Osteoblast (primary cell): ENCODE measurements around the gene CAMK2A. TPM values are rescaled to one million over a fixed set of nuclear protein-coding genes. Genes with fewer than 3 reads are reported as not detected.

Experiments used
- DNase-seq: peaks from one replicate; pipeline ENCODE4 v3.0.0; 2011; ENCODE audit warnings: low spot score, mixed read lengths; ENCODE audit not compliant: insufficient read length; ENCODE audit errors: missing footprints
- H2AFZ ChIP-seq: 2 replicates; pipeline ENCODE4 v1.6.0; 2011; ENCODE audit warnings: mild to moderate bottlenecking, low read length
- H3K27ac ChIP-seq: 2 replicates; pipeline ENCODE4 v1.5.1; 2011; ENCODE audit warnings: mild to moderate bottlenecking, low read depth, low read length, moderate library complexity
- H3K27me3 ChIP-seq: 2 replicates; pipeline ENCODE4 v1.6.0; 2012; ENCODE audit warnings: mild to moderate bottlenecking, control low read depth, inconsistent platforms, low read length, moderate library complexity; ENCODE audit not compliant: insufficient read depth
- H3K36me3 ChIP-seq: 2 replicates; pipeline ENCODE4 v1.5.1; 2011; ENCODE audit warnings: mild to moderate bottlenecking, low read length, control low read depth, moderate library complexity; ENCODE audit not compliant: insufficient read depth
- H3K4me1 ChIP-seq: 2 replicates; pipeline ENCODE4 v1.5.1; 2011; ENCODE audit warnings: mild to moderate bottlenecking, low read length, control low read depth, moderate library complexity; ENCODE audit not compliant: insufficient read depth
- H3K4me2 ChIP-seq: 2 replicates; pipeline ENCODE4 v1.6.0; 2011; ENCODE audit warnings: mild to moderate bottlenecking, low read length; ENCODE audit not compliant: insufficient read depth
- H3K4me3 ChIP-seq: fragments of 200-600 bp; sonication (generic); 3 replicates; pipeline ENCODE4 v1.5.1; 2012; ENCODE audit warnings: mild to moderate bottlenecking, low read length, inconsistent platforms; ENCODE audit not compliant: insufficient read depth
- H3K79me2 ChIP-seq: 2 replicates; pipeline ENCODE4 v1.6.0; 2012; ENCODE audit warnings: mild to moderate bottlenecking, low read length, control low read depth, inconsistent platforms; ENCODE audit not compliant: insufficient read depth
- H3K9me3 ChIP-seq: 2 replicates; pipeline ENCODE4 v1.5.1; 2011; ENCODE audit warnings: low read depth, low read length, control low read depth
- H4K20me1 ChIP-seq: 2 replicates; pipeline ENCODE4 v1.6.0; 2012; ENCODE audit warnings: mild to moderate bottlenecking, low read length, control low read depth; ENCODE audit not compliant: insufficient read depth
- CTCF ChIP-seq: IDR thresholded peaks from 2 replicates; pipeline ENCODE4 v1.5.1; 2011; ENCODE audit warnings: mild to moderate bottlenecking, low read depth, low read length, moderate library complexity; ENCODE audit errors: extremely low read depth
- total RNA-seq: library from RNA; depleted of rRNA; stranded (reverse); fragments of >200 nt; gene quantifications from 2 replicates; pipeline ENCODE4 v1.2.3, GENCODE V29; 2012

Gene CAMK2A
- total RNA-seq, 1 donor: 0.36 TPM

DNA sequence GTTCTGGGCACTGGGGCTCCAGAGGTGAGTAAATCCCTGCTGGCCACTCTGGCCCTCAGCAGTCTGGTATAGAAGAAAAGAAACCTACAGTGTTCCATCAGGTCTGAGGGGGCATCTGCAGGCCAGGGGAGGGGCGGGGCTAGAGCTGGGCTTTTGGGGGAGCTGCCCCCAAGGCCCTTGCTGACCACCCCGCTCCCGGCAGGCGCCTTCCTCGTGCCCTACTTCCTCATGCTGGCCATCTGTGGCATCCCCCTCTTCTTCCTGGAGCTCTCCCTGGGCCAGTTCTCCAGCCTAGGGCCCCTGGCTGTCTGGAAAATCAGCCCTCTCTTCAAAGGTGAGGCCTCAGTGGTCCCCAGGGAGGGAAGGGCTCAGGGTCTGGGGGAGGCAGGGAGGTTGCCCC, 93.1 kb downstream of the CAMK2A start:
- TF ChIP-seq CTCF: no peak
- H3K36me3 ChIP-seq: no peaks in the 10 kb centered on the region
- H3K4me3 ChIP-seq: no peak overlapping the region
- no peaks in the 10 kb centered on the region for H3K4me1 ChIP-seq
- no peak overlapping the region for H3K27ac ChIP-seq
- H4K20me1 ChIP-seq: no peaks in the 10 kb centered on the region
- no peak overlapping the region for H3K4me2 ChIP-seq
- H3K27me3 ChIP-seq: peaks cover 28% of the 10 kb centered on the region
- no peak overlapping the region for H2AFZ ChIP-seq
- H3K9me3 ChIP-seq: no peaks in the 10 kb centered on the region
- H3K79me2 ChIP-seq: no peaks in the 10 kb centered on the region
- DNase-seq: no peak

GRCh38 chr5:150195736-150196485, 93.7 kb downstream of the CAMK2A start:
- Histone ChIP-seq H3K27ac (no peak overlapping the region), H3K9me3 (no peaks in the 10 kb centered on the region), H3K4me1 (no peaks in the 10 kb centered on the region), H3K4me3 (no peak overlapping the region), H3K4me2 (no peak overlapping the region), H3K79me2 (no peaks in the 10 kb centered on the region), H2AFZ (no peak overlapping the region), H3K27me3 (peaks cover 31% of the 10 kb centered on the region), H3K36me3 (no peaks in the 10 kb centered on the region), H4K20me1 (no peaks in the 10 kb centered on the region)
- DNase-seq: no peak
- no peak for TF ChIP-seq CTCF

GRCh38 chr5:150192462-150192861, 97.1 kb downstream of the CAMK2A start:
- Histone ChIP-seq H2AFZ (no peak overlapping the region), H3K4me1 (no peaks in the 10 kb centered on the region), H3K27me3 (peaks cover 50% of the 10 kb centered on the region), H3K27ac (no peak overlapping the region), H3K9me3 (no peaks in the 10 kb centered on the region), H4K20me1 (no peaks in the 10 kb centered on the region), H3K79me2 (no peaks in the 10 kb centered on the region), H3K4me3 (no peak overlapping the region), H3K36me3 (no peaks in the 10 kb centered on the region), H3K4me2 (no peak overlapping the region)
- DNase-seq: no peak
- no peak for TF ChIP-seq CTCF

DNA sequence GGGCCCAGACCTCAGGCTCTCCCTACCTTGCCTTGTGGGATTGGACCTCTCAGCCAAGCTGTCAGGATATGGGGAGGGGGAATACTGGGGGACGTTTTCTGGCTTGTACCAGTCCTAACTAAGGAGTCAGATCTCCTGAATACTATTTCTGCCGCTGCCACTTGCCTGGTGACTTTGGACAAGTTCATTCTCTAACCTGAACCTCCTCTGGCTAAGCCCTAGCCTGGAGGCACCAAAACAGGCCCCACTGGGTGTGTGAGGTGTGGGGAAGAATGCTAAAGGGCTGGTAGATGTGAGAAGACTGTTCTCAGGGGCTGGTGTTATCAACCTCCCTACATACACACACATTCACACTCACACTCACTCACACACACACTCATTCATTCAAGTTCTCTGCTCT, 98.6 kb downstream of the CAMK2A start:
- H3K9me3 ChIP-seq: no peaks in the 10 kb centered on the region
- DNase-seq: no peak
- H3K4me1 ChIP-seq: no peaks in the 10 kb centered on the region
- peaks cover 52% of the 10 kb centered on the region for H3K27me3 ChIP-seq
- H3K36me3 ChIP-seq: no peaks in the 10 kb centered on the region
- no peak for TF ChIP-seq CTCF
- H2AFZ ChIP-seq: no peak overlapping the region
- no peaks in the 10 kb centered on the region for H3K79me2 ChIP-seq
- no peak overlapping the region for H3K4me3 ChIP-seq
- H3K27ac ChIP-seq: no peak overlapping the region
- H3K4me2 ChIP-seq: no peak overlapping the region
- no peaks in the 10 kb centered on the region for H4K20me1 ChIP-seq
